Activated gamma-delta T cell treated with Interleukin-2 at 50 U/mL for 16 hours (primary cell): Measurements from ENCODE around the gene ARHGAP1.

ENCODE experiments used
- DNase-seq: peaks from one replicate; pipeline ENCODE4 v3.0.0-alpha.2; 2020

Gene ARHGAP1

DNA sequence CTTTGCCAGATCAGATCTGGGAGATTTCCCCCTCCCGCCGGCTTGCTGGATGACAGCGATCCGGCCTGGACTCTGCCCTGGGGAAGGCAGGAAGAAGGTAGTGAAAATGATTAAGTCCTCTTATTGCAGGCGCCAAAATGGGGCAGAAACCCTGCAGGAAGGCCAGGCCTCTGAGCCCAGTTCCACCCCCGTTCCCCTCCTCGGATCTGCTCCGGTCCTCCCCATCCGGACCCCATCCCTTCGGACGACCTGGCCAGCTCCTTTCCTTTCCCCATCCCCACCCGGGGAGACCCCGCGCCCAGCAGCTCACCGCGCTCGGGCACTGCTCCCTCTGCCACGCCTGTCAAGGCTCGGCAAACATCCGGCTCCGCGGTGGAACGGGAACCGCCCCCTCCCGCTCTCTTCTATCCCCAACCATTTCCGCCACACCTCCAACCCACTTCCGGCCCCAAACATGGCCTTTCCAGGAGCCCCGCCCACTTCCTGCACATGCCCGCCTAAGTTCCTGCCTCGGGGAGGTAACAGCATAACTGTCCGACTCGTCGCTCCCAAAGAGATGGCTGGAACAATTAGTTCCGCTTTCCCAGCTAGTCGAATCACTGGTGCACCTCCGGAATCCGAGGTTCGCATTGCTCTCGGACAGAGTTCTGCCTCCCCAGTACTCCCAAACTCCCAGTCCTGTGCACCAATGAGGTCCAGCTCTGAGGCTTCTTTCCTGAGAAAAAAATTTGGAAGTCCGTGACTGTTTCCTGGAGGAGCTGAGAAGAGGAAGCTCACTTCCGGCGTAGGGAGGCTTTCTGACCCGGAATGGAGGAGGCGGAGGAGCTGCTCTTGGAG, at the start of gene ARHGAP1, which contains the start of gene ZNF408:
TSS of gene ARHGAP1 (minus strand) at position 379 of the 837 bp plus-strand sequence. CDS start 4,512 bp downstream, outside the sequence.
TSS of gene ZNF408 (plus strand) at position 791 of the 837 bp plus-strand sequence. CDS start at position 808, 17 bp downstream.
- DNase-seq, result peak; percentile 100

DNA sequence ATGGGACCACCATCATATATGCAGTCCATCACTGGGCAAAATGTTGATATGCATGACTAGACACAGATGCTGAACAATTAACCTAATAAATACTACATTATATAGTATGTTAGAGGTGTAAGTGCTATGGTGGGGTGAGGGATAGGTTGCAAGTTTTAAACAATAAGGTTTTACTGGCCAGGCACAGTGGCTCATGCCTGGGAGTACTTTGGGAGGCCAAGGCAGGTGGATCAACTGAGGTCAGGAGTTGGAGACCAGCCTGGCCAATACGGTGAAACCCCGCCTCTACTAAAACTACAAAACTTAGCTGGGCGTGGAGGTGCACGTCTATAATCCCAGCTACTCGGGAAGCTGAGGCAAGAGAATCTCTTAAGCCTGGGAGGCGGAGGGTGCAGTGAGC, 46.7 kb upstream of the ARHGAP1 start:
- DNase-seq, result no peak

DNA sequence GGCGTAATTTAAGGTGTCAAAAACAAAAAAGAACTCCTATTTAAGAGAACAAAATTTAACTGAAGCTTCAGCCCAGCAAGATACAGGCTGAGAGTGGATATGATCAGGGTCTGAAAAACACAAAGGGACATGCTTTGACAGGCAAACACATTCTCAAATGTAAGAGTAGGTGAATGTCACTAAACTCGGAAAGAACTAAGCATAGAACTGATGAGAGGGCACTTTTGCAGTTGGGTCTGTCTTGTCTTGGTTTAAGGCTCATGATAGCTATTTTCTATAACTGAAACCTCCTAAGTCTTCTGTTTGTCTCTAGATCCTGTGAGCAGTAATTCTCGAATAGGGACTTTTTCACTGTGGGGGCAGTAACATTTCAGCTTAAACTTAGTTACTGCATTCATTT, 45.6 kb upstream of the ARHGAP1 start:
- DNase-seq, result no peak

GRCh38 chr11:46745328-46745727, 44.9 kb upstream of the ARHGAP1 start:
- no peak for DNase-seq

GRCh38 chr11:46743693-46744339, 43.4 kb upstream of the ARHGAP1 start:
- DNase-seq, result no peak

DNA sequence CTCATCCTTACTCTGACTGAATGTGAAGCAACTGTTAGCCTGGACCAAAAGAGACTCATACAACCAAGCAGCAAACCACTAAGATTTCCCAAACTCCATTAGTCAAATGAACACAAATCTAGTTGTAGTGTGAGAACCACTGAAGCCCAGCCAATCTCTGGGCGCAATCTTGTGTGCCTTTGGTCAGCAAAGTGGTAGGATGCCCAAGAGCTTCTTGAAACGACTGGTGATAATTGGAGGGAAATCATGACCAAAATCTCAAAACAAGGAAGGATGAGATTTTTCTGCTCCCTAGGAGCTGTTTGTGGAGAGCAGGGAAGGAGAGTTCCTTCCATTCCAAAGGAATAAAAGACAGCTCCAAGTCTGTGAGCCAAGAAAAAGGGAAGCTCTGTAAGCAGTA, 42.6 kb upstream of the ARHGAP1 start:
- no peak for DNase-seq

- no peak for DNase-seq
Observed at GRCh38 chr11:46741600-46742484, 41.4 kb upstream of the ARHGAP1 start.

- DNase-seq, result no peak
Observed at GRCh38 chr11:46738887-46739286, 38.5 kb upstream of the ARHGAP1 start.

DNA sequence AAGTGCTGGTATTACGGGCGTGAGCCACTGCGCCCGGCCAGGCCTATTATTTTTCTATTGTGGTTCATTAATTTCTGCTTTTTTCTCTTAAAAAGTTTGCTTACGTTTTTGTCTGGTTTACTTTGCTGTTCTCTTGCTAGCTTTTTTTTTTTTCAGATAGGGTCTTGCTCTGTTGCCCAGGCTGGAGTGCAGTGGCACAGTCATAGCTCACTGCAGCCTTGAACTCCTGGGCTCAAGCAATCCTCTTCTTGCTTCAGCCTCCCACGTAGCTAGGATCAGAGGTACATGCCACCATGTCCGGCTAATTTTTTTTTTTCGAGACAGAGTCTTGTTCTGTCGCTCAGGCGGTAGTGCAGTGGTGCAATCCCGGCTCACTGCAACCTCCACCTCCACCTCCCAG, 37.3 kb upstream of the ARHGAP1 start:
- DNase-seq, result no peak

GRCh38 chr11:46736615-46737014, 36.2 kb upstream of the ARHGAP1 start:
- DNase-seq, result no peak

GRCh38 chr11:46736146-46736545, 35.7 kb upstream of the ARHGAP1 start:
- DNase-seq, result no peak

GRCh38 chr11:46733234-46733633, 32.8 kb upstream of the ARHGAP1 start:
- DNase-seq, result no peak

- no peak for DNase-seq
Observed at GRCh38 chr11:46731545-46731944, 31.1 kb upstream of the ARHGAP1 start.

DNA sequence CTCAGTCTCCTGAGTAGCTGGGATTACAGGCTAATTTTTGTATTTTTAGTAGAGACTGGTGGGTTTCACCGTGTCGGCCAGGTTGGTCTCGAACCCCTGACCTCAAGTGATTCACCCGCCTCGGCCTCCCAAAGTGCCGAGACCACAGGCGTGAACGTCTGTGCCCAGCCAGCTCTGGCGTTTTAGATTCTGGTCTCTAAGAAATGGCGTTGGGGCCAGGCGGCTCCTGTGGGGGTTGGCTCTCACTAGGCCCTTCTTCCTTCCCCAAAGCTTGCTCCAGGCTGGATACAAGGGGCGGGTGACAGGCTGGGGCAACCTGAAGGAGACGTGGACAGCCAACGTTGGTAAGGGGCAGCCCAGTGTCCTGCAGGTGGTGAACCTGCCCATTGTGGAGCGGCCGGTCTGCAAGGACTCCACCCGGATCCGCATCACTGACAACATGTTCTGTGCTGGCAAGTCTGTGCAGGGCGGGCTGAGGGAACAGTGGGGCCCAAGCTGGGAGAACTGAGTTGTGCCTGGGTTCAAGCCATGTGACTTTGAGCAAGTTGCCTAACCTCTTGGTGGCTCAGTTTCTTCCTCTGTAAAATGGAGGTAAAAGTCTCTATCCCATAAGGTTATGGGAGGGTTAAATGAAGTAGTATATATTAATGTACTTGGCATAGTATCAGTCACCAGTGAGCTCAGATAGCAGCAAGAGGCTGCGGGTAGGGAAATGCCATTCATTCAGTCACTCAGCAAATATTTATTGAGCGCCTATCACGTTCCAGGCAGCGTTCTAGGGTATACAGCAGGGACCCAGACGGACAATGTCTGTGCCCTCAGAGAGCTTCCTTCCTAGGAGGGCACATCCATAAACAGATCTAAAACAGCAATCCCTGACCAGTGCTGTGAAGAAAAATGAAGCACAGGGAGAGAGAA, 28.9 kb upstream of the ARHGAP1 start:
- DNase-seq, result no peak

DNA sequence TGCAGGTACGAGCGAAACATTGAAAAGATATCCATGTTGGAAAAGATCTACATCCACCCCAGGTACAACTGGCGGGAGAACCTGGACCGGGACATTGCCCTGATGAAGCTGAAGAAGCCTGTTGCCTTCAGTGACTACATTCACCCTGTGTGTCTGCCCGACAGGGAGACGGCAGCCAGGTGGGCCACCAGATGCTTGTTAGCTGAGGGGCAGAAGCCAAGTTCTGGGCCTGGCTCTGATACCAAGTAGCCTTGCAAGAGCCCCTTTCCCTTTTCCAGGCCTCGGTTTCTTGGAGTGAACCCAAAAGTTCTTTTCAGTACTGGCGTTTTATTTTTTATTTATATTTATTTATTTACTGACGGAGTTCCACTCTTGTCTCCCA, 28.2 kb upstream of the ARHGAP1 start:
- DNase-seq, result no peak

DNA sequence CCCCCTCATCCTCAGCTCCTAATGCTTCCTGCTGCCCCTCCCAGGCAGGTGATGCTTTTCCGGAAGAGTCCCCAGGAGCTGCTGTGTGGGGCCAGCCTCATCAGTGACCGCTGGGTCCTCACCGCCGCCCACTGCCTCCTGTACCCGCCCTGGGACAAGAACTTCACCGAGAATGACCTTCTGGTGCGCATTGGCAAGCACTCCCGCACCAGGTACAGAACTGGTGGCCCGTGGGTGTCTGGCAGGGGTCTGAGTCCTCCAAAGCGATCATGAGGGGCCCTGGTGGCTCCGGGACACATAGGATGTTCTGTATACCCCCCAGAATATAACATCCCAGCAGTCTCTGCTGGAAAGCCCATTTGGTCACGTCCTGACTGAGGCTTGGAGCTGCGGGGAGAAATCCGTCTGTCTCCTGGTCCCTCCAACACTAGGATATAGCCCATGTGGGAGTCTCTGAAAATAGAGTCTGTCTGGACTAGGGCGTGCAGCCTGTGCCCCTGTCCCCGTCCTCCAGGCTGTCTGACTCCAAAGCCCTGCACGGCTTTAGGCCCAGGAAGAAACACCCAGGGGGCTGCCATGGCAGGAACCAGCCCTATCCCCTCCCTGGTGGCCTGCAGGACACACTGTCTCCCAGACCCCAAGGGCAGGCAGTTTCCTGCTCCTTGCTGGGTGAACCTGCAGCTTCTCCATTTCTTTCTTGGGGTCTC, 27.7 kb upstream of the ARHGAP1 start:
- DNase-seq, result no peak

DNA sequence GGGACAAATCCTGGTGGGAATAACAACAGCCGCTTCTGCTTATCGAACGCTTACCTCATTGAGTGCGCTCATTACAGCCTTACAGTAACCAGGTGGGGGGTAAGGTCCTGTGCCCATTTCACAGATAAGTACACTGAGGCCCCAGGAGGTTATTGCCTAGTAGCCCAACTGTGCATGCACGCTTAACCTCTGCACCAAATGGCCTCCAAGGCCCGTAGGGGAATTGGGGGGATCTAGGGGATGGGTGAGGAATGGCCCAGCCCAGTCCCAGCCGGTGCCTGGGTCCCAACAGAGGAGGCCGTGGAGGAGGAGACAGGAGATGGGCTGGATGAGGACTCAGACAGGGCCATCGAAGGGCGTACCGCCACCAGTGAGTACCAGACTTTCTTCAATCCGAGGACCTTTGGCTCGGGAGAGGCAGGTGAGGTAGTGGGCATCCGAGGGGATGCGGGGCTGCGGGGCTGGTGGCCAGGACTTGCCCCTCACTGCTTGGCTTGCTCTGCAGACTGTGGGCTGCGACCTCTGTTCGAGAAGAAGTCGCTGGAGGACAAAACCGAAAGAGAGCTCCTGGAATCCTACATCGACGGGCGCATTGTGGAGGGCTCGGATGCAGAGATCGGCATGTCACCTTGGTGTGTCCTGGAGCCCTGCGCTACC, 25.9 kb upstream of the ARHGAP1 start:
- DNase-seq, result no peak

DNA sequence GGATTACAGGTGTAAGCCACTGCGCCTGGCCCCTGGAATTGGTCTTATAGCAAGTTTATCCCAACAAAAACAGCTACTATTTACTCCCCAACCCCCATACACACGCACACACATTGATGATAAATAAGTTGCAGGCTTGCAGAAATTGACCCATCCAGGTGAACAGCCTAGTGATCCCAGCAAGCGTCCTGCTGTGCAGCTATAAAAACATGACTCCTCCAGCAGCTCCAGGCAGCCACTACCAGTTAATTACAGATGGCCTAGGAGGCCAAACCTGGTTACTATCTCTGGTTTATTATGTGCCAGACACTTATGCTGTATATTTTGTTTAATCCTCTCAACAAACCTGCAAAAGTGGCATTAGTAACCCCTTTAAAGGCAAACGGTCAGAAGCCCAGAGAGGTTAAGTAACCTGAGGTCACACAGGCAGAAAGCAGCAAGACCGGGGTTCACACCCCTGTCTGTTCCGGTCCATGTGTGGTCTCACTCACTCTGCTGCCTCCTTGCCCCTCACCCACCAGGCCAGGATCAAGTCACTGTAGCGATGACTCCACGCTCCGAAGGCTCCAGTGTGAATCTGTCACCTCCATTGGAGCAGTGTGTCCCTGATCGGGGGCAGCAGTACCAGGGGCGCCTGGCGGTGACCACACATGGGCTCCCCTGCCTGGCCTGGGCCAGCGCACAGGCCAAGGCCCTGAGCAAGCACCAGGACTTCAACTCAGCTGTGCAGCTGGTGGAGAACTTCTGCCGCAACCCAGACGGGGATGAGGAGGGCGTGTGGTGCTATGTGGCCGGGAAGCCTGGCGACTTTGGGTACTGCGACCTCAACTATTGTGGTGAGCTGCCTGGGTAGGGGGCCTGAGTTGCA, 25.2 kb upstream of the ARHGAP1 start:
- no peak for DNase-seq

DNA sequence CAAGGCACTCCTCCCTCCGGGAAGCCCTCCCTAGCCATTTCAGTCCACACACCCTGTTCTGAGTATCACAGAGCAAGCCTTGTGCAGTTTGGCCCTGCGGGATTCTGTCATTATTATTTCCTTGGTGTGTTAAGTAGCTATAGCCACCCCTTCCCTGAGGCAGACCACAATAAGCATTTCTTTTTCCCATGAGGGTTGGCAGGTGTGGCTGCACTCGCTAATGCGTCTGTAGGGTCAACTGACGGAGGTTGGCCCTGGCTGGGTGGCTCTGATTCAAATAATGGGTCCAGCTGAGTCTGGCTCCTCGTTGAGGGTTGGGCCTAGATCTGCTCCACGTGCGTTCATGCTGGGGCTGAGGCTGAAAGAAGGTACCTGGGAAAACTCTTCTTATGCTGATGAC, 23.7 kb upstream of the ARHGAP1 start:
- DNase-seq, result no peak

GRCh38 chr11:46723359-46723680, 22.9 kb upstream of the ARHGAP1 start:
- no peak for DNase-seq
